Measurements from ENCODE around the gene NUDT7.

The NUDT7 gene

DNA sequence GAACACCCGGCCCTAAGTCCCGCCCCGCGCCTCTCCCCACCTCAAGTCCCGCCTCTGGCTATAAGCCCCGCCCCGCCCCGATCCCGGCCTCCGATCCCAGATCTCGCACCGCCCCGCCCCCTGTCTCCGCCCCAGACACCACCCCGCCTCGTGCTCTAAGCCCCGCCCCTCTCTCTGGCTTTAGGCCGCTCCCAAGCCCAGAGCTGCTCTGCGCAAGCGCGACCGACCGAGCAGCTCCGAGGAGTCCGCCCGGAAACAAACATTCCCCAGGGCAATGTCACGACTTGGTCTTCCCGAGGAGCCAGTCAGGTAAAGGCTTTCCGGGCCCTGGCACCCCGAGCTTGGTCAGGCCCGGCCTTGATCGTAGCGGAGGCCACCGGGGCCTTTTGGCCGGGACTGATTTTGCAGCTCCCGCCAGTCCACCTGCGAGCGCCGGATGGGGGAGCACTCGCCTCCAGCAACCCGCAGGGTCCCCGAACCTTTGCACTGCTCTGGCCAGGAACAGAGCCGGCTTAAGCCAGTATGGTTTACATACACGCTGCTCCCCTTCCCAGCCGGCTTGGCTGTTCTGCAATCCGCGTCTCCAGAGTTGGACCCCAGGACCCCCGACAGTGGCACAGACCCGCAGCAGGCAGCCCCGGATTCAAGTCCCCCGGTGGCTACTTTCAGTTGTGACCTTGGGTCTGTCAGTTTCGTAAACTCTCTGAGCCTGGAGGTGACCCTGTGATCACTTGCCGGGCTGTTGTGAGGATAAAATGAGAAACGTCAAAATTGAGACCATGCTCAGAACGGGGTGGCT is at the start of gene NUDT7 (continued):
- TF ChIP-seq ZNF16 (tag by site-specific recombination; IDR thresholded peaks at IDR 0.05; ENCODE audit: low read depth) (no peak), ZNF335 (tag by site-specific recombination; conservative IDR thresholded peaks at IDR 0.05) (peak; percentile 82), ZNF548 (tag by site-specific recombination; IDR thresholded peaks at IDR 0.05) (no peak), ZNF701 (tag by site-specific recombination; IDR thresholded peaks at IDR 0.05) (no peak), KLF10 (tag by site-specific recombination; IDR thresholded peaks at IDR 0.05) (no peak), ZNF239 (tag by site-specific recombination; IDR thresholded peaks at IDR 0.05) (no peak), ZNF132 (tag by site-specific recombination; IDR thresholded peaks at IDR 0.05; ENCODE audit: borderline replicate concordance) (no peak), TRIM28 (IDR thresholded peaks at IDR 0.05; ENCODE audit: borderline replicate concordance, low read length) (no peak), ZNF473 (tag by site-specific recombination; IDR thresholded peaks at IDR 0.05) (no peak), BCL11B (tag by site-specific recombination; IDR thresholded peaks at IDR 0.05; ENCODE audit: low read depth) (no peak), ZNF664 (tag by site-specific recombination; IDR thresholded peaks at IDR 0.05) (no peak), ZNF221 (tag by site-specific recombination; IDR thresholded peaks at IDR 0.05; ENCODE audit: borderline replicate concordance) (no peak), ZNF174 (tag by site-specific recombination; IDR thresholded peaks at IDR 0.05) (no peak), ZNF76 (tag by site-specific recombination; IDR thresholded peaks at IDR 0.05; ENCODE audit: borderline replicate concordance, low read depth) (no peak), ZNF2 (tag by site-specific recombination; IDR thresholded peaks at IDR 0.05) (no peak), ZNF48 (tag by site-specific recombination; IDR thresholded peaks at IDR 0.05) (no peak), GLIS2 (tag by site-specific recombination; IDR thresholded peaks at IDR 0.05) (no peak), GFI1B (tag by site-specific recombination; IDR thresholded peaks at IDR 0.05) (no peak), ZSCAN23 (tag by site-specific recombination; IDR thresholded peaks at IDR 0.05) (no peak), ZNF311 (tag by site-specific recombination; IDR thresholded peaks at IDR 0.05; ENCODE audit: borderline replicate concordance) (no peak)
- TF ChIP-seq, protein P1, sequence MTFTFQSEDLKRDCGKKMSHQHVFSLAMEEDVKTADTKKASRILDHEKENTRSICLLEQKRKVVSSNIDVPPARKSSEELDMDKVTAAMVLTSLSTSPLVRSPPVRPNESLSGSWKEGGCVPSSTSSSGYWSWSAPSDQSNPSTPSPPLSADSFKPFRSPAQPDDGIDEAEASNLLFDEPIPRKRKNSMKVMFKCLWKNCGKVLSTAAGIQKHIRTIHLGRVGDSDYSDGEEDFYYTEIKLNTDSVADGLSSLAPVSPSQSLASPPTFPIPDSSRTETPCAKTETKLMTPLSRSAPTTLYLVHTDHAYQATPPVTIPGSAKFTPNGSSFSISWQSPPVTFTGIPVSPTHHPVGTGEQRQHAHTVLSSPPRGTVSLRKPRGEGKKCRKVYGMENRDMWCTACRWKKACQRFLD (tag by site-specific recombination; IDR thresholded peaks at IDR 0.05) = no peak
- TF ChIP-seq, protein P2, sequence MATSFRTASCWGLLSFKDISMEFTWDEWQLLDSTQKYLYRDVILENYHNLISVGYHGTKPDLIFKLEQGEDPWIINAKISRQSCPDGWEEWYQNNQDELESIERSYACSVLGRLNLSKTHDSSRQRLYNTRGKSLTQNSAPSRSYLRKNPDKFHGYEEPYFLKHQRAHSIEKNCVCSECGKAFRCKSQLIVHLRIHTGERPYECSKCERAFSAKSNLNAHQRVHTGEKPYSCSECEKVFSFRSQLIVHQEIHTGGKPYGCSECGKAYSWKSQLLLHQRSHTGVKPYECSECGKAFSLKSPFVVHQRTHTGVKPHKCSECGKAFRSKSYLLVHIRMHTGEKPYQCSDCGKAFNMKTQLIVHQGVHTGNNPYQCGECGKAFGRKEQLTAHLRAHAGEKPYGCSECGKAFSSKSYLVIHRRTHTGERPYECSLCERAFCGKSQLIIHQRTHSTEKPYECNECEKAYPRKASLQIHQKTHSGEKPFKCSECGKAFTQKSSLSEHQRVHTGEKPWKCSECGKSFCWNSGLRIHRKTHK (tag by site-specific recombination; IDR thresholded peaks at IDR 0.05) = no peak
- TF ChIP-seq, protein P3, sequence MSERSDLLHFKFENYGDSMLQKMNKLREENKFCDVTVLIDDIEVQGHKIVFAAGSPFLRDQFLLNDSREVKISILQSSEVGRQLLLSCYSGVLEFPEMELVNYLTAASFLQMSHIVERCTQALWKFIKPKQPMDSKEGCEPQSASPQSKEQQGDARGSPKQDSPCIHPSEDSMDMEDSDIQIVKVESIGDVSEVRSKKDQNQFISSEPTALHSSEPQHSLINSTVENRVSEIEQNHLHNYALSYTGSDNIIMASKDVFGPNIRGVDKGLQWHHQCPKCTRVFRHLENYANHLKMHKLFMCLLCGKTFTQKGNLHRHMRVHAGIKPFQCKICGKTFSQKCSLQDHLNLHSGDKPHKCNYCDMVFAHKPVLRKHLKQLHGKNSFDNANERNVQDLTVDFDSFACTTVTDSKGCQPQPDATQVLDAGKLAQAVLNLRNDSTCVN (tag by site-specific recombination; optimal IDR thresholded peaks at IDR 0.05) = no peak
- TF ChIP-seq, protein P4, sequence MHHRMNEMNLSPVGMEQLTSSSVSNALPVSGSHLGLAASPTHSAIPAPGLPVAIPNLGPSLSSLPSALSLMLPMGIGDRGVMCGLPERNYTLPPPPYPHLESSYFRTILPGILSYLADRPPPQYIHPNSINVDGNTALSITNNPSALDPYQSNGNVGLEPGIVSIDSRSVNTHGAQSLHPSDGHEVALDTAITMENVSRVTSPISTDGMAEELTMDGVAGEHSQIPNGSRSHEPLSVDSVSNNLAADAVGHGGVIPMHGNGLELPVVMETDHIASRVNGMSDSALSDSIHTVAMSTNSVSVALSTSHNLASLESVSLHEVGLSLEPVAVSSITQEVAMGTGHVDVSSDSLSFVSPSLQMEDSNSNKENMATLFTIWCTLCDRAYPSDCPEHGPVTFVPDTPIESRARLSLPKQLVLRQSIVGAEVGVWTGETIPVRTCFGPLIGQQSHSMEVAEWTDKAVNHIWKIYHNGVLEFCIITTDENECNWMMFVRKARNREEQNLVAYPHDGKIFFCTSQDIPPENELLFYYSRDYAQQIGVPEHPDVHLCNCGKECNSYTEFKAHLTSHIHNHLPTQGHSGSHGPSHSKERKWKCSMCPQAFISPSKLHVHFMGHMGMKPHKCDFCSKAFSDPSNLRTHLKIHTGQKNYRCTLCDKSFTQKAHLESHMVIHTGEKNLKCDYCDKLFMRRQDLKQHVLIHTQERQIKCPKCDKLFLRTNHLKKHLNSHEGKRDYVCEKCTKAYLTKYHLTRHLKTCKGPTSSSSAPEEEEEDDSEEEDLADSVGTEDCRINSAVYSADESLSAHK (tag by site-specific recombination; IDR thresholded peaks at IDR 0.05) = peak; percentile 6; the same call in 1 of the 2 replicates
- TF ChIP-seq, protein P5, sequence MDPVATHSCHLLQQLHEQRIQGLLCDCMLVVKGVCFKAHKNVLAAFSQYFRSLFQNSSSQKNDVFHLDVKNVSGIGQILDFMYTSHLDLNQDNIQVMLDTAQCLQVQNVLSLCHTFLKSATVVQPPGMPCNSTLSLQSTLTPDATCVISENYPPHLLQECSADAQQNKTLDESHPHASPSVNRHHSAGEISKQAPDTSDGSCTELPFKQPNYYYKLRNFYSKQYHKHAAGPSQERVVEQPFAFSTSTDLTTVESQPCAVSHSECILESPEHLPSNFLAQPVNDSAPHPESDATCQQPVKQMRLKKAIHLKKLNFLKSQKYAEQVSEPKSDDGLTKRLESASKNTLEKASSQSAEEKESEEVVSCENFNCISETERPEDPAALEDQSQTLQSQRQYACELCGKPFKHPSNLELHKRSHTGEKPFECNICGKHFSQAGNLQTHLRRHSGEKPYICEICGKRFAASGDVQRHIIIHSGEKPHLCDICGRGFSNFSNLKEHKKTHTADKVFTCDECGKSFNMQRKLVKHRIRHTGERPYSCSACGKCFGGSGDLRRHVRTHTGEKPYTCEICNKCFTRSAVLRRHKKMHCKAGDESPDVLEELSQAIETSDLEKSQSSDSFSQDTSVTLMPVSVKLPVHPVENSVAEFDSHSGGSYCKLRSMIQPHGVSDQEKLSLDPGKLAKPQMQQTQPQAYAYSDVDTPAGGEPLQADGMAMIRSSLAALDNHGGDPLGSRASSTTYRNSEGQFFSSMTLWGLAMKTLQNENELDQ (tag by site-specific recombination; IDR thresholded peaks at IDR 0.05; ENCODE audit: low read depth) = no peak
- TF ChIP-seq, protein P6, sequence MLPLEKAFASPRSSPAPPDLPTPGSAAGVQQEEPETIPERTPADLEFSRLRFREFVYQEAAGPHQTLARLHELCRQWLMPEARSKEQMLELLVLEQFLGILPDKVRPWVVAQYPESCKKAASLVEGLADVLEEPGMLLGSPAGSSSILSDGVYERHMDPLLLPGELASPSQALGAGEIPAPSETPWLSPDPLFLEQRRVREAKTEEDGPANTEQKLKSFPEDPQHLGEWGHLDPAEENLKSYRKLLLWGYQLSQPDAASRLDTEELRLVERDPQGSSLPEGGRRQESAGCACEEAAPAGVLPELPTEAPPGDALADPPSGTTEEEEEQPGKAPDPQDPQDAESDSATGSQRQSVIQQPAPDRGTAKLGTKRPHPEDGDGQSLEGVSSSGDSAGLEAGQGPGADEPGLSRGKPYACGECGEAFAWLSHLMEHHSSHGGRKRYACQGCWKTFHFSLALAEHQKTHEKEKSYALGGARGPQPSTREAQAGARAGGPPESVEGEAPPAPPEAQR (tag by site-specific recombination; IDR thresholded peaks at IDR 0.05) = no peak
- TF ChIP-seq, protein P7, sequence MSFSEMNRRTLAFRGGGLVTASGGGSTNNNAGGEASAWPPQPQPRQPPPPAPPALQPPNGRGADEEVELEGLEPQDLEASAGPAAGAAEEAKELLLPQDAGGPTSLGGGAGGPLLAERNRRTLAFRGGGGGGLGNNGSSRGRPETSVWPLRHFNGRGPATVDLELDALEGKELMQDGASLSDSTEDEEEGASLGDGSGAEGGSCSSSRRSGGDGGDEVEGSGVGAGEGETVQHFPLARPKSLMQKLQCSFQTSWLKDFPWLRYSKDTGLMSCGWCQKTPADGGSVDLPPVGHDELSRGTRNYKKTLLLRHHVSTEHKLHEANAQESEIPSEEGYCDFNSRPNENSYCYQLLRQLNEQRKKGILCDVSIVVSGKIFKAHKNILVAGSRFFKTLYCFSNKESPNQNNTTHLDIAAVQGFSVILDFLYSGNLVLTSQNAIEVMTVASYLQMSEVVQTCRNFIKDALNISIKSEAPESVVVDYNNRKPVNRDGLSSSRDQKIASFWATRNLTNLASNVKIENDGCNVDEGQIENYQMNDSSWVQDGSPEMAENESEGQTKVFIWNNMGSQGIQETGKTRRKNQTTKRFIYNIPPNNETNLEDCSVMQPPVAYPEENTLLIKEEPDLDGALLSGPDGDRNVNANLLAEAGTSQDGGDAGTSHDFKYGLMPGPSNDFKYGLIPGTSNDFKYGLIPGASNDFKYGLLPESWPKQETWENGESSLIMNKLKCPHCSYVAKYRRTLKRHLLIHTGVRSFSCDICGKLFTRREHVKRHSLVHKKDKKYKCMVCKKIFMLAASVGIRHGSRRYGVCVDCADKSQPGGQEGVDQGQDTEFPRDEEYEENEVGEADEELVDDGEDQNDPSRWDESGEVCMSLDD (tag by site-specific recombination; IDR thresholded peaks at IDR 0.05) = peak; percentile 66; the same call in 1 of the 2 replicates

Data from HEK293 (cell line).